COLO668 (cell line): Measurements from ENCODE around the gene SYTL4.
"Not testable (repeated sequence)": the region's sequence is repeated elsewhere in the genome, so short reads cannot be mapped to it uniquely, and the experiment has no call there.

ENCODE experiments used
- DNase-seq: peaks from one replicate; lab custom pipeline; 2025; ENCODE audit not compliant: unreplicated experiment; lab: John Stamatoyannopoulos, UW

The SYTL4 gene

GRCh38 chrX:100731441-100732281, at the start of gene SYTL4:
SYTL4 (minus strand) TSS chrX:100732121; CDS start chrX:100702037, 30,084 bp downstream.
- DNase-seq: no peak

GRCh38 chrX:100769439-100769838, 37.5 kb upstream of the SYTL4 start:
- not testable (repeated sequence) for DNase-seq

GRCh38 chrX:100768679-100769338, 36.9 kb upstream of the SYTL4 start:
- DNase-seq: peak; percentile 65

GRCh38 chrX:100750883-100751282, 19.0 kb upstream of the SYTL4 start:
- no peak for DNase-seq

- DNase-seq: no peak
Observed at GRCh38 chrX:100748108-100748507, 16.2 kb upstream of the SYTL4 start.

GRCh38 chrX:100747703-100748102, 15.8 kb upstream of the SYTL4 start:
- DNase-seq: no peak

GRCh38 chrX:100747090-100747489, 15.2 kb upstream of the SYTL4 start:
- DNase-seq: no peak

GRCh38 chrX:100745806-100746537, 14.1 kb upstream of the SYTL4 start:
- DNase-seq: no peak

- no peak for DNase-seq
Observed at GRCh38 chrX:100745205-100745604, 13.3 kb upstream of the SYTL4 start.

GRCh38 chrX:100743009-100743607, 11.2 kb upstream of the SYTL4 start:
- no peak for DNase-seq

GRCh38 chrX:100724006-100724405, 7.9 kb downstream of the SYTL4 start:
- DNase-seq: not testable (repeated sequence)

- no peak for DNase-seq
Observed at GRCh38 chrX:100721328-100721727, 10.6 kb downstream of the SYTL4 start.

- DNase-seq: no peak
Observed at GRCh38 chrX:100720301-100720700, 11.6 kb downstream of the SYTL4 start.

- no peak for DNase-seq
Observed at GRCh38 chrX:100719139-100719538, 12.8 kb downstream of the SYTL4 start.

- DNase-seq: no peak
Observed at GRCh38 chrX:100717363-100717762, 14.6 kb downstream of the SYTL4 start.

- DNase-seq: no peak
Observed at GRCh38 chrX:100710816-100711215, 21.1 kb downstream of the SYTL4 start.

- no peak for DNase-seq
Observed at GRCh38 chrX:100704581-100705203, 27.2 kb downstream of the SYTL4 start.

GRCh38 chrX:100700809-100701208, 31.1 kb downstream of the SYTL4 start:
- no peak for DNase-seq

- DNase-seq: no peak
Observed at GRCh38 chrX:100698551-100698950, 33.4 kb downstream of the SYTL4 start.

GRCh38 chrX:100696699-100697351, 35.1 kb downstream of the SYTL4 start:
- DNase-seq: no peak
